GM20431 (cell line): Measurements from ENCODE around the gene GRIK2.

Source experiments
- in situ Hi-C: fragments of 300-500 bp; cut with MseI, MboI; formaldehyde crosslinking; loops from one replicate; pipeline ENCODE4 v1.15.0; 2020; ENCODE audit warnings: low sequenced_read_pairs; ENCODE audit not compliant: unreplicated experiment

Gene GRIK2

DNA sequence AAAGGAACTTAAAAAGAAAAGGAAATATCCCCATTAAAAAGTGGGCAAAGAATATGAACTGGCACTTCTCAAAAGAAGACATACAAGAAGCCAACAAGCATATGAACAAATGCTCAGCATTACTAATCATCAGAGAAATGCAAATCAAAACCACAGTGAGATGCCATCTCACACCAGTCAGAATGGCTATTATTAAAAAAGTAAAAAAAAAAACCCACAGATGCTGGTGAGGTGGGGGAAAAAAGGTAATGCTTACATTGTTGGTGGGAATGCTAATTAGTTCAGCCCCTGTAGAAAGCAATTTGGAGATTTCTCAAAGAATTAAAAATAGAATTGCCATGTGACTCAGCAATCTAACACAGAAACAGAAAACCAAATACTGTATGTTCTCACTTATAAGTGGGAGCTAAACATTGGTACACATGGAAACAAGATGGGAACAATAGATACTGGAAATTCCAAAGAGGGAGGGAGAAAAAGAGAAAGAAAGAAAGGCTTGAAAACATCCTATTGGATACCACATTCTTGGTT, 437.1 kb downstream of the GRIK2 start:
- in situ Hi-C loops: no loop called here

DNA sequence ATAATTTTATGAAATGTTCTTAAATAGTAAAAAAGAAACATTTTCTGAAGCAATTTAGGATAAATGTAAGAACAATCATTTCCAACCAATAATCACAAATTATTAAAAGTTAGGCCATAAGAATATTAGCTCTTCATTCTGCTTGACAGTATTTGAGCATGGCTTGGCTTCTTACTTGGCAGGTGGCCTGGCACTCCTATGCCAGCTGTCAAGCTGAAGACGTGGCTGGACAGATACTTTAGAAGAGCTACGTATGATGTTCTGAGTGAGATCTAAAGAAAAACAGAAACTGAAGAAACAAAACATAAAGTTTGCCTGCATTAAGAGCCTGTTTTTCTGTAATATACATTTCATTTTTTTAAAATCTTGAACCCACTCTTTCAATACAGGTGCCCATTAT, 438.9 kb downstream of the GRIK2 start:
- in situ Hi-C loops: no loop called here

DNA sequence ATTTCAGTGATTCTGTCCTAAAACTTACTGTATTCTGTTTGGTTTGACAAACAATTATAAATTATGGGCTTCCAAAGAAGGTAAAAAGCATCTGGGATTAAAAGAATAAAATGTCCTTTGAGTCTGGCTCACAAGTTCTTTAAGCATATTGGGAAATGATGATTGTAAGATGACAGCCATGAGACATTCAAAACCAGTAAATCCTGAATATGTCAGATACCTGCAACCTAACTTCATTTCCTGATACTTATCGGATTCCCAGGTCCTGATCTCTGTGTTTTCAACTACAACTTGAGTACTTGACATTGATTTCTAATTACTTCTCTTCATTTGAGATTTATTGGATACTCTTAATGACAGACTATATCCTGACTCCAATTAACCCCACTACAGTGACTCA, 446.6 kb downstream of the GRIK2 start:
- in situ Hi-C loops: no loop called here

DNA sequence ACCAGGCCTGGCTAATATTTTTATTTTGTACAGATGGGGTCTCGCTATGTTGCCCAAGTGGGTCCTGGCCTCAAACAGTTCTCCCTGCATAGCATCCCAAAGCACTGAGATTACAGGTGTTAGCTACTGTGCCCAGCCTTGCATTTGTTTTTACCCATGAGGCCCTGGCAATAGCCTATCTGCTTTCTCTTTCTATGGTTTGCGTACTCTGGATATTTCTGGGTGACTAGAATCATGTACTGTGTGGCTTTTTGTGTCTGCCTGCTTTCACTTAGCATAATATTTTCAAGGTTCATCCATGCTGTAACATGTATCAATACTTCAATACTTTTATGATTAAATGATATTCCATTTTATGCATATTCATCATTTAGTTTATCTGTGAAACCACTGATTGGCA, 451.7 kb downstream of the GRIK2 start:
- in situ Hi-C loops: no loop called here

DNA sequence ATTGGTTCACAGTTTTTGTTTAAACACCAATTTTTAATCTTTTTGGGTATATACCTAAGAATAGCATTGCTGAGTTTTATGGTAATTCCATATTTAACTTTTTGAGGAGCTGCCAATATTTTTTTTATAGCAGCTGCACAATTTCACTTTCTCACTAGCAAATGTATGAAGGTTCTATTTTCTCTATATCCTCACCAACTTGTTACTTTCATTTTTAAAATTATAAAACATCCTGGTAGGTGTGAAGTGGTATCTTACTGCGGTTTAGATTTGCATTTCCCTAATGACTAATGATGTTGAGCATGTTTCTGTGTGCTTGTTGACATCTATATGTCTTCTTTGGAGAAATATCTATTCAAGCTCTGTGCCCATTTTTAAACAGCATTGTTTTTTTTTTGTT, 452.1 kb downstream of the GRIK2 start:
- in situ Hi-C loops: no loop called here

DNA sequence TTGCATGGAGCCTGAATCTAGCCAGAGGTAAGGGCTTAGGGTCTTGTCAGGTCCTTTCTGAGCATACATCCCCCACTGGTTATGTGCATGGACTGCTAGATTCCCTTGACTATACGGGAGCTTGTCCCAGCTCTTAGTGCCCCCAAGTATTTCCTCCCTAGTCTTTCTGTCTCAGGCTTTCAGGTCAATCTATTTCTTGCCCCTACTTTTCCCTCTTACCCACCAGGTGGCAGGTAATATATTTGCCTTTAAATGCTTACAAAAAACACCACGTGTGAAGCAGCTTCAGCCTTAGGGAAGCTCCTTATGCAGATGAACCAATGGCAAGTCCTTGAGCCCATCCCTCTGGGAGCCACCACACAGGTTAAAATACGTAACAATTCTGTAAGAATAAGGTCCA, 454.2 kb downstream of the GRIK2 start:
- in situ Hi-C loops: no loop called here

DNA sequence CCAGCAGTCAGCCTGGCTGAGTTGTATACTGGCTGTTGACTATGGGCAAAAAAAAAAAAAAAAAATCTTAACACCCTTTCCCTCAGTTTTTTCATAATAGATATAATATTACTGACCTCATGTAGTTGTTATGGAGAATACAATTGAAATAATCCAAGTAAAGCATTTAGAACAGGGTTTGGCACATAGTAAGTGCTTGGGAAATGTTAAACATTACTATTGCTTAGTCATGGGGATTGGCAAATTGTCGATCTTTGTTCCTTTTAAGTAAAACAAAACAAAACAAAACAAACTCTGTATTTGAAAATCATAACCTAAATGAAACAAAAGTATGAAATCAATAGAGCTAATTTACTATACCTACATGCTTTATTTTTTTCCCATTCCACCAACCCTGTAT, 458.4 kb downstream of the GRIK2 start:
- in situ Hi-C loops: no loop called here

DNA sequence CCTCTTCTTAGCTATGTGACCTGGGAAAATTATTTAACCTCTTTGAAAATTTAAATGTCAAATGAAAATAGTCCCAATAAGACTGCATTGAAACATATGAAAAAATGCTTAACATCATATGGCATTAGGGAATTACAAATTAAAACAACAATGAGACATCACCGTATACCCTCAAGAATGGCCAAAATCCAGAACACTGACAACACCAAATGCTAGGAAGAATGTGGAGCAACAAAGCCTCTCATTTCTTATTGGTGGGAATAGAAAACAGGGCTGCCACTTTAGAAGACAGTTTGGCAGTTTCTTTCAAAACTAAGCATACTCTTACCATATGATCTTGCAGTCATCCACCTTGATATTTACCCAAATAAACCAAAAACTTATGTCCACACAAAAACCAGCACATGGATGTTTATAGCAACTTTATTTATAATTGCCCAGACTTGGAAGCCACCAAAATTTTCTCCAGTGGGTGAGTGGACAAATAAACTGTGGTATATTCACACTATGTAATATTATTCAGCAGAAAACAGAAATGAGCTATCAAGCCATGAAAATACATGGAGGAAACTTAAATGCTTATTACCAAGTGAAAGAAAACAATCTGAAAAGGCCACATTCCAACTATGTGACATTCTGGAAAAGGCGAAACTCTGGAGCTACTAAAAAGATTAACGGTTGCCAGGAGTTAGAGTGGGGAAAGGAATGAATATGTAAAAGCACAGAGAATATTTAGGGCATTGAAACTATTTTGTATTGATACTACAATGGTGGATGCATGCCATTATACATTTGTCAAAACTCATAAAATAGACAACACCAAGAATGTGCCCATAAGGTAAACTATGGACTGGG, 459.9 kb downstream of the GRIK2 start:
- in situ Hi-C loops: no loop called here

DNA sequence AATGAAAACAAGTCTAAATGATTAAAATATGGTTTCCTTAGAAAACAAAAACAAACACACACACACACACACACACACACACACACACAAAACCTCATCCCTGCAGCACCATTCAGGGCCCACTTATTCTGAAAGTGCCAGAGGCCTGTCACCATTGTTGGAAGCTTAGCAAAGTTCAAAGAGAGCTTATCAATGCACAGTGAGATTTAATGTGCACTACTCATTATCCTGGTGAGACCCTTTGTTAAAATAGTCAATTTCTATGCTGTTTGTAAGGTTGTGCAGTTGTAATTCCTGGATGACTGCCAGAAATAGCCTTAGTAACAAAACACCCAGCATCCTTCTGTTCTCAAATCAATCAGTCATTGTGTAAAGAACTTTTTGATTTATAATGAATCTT, 482.9 kb downstream of the GRIK2 start:
- in situ Hi-C loops: no loop called here

DNA sequence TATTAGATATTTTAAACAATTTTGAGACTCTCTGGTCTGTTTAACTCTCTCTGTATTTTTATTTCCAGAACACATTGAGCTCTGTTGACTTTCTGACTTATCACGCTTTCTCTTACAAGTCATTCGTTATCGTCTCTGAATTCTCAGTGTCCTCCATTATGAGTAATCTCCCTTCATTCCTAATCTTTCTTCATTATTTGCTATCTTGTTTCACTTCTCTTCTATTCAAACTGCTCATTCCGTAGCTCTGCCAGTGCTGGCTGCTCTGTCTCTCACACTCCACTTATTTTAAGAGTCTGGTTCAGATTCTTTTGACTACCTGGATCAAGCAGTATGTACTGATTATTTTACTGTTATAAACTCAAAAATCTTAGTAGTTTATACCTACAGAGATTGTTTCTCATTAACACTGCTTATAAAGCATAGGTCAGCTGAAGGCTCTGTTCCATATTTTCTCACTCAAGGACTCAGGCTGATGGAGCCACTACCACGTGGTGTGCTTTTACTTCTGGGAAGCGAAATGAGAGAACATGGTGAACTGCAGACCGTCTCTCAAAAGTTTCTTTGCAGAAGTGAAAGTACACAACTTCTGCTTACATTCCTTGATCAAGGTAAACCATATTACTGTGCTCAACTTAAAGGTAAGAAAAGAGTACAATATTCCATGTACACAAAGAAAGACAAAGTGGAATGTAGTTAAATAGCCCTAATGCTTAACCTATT, 485.2 kb downstream of the GRIK2 start:
- in situ Hi-C loops: no loop called here

DNA sequence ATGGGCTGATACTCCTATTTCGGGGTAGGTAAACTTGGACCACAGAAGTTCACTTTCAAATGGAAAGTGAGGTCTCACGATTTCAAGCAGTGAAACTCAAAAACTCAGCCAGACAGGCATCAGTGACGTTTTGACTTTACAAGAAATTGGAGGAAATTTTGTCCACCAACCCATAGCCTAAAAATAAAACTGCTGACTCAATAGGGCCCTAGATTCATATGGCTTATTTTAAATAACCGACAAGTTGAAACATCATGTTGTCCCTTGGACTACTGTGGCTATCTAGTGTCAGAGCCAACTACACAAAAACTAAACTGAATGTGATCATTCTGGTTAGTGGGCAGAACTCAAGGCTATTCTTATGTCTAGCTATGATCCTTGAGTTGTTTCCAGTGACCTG, 486.3 kb downstream of the GRIK2 start:
- in situ Hi-C loops: no loop called here

DNA sequence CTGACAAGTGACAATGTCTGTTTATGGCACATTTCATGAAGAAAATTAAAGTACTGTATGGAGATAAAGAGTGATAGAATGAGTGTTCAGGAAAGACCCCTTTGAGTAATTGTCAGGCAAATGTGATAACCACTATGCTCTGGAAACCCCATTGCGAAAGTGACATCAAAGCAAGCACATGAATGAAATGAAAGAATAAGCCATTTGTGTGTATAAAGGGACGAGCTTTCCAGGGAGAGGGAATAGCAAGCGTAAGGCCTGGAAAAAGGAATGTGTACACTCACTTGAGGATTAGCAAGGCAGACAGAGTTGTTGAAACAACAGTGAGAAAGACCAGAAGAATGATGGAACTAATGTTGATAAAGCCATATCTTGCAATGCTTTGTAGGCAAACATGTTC, 490.0 kb downstream of the GRIK2 start:
- in situ Hi-C loops: no loop called here

DNA sequence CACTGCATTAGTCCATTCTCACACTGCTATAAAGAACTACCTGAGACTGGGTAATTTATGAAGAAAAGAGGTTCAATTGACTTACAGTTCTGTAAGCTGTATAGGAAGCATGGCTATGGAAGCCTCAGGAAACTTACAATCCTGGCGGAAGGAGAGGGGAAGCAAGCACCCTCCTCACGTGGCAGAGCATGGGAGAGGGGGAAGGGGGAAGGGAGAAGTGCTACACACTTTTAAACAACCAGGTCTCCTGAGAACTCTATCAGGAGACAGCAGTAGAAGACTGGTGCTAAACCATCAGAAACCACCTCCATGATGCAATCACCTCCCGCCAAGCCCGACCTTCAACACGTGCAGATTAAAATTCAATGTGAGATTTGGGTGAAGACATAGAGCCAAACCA, 494.0 kb downstream of the GRIK2 start:
- in situ Hi-C loops: no loop called here

DNA sequence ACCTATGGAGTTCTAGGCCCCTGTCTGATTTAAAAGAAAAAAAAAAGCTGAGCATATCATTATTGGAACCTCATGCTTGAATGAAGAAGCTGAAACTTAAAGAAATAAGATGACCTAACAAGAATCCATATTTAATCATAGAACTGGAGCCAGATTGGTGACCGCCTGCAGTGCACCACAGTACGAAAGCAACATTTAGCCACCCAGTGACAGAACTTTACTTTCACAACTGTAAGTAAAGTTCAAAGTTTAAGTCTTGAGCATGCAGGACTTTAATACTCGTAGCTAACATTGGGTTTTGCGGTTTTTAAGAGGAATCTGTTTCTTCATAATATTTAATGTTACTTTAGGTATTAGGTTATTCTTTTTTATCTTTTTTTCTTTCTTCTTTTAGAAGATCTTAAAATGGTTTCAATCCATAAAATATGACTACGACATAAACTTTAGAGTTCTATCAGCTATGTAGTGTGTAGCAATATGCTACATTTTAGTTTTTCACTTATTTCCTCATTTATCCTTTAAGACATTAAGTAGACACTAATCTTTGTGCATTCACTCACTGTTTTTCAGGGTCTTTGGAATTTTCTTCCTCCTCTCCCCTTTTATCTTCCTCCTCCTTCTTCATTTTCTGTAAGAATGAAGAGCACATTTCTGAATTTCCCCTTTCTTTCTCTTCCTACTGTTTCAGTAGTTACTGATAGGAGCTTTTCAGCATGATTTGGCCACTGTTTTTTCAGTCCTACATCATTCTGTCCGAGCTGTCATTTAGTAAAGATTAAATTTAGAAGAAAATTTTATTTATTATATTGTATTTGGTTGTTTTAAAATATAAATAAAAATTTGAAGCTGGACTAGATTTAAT, 514.1 kb downstream of the GRIK2 start:
- in situ Hi-C loops: no loop called here

DNA sequence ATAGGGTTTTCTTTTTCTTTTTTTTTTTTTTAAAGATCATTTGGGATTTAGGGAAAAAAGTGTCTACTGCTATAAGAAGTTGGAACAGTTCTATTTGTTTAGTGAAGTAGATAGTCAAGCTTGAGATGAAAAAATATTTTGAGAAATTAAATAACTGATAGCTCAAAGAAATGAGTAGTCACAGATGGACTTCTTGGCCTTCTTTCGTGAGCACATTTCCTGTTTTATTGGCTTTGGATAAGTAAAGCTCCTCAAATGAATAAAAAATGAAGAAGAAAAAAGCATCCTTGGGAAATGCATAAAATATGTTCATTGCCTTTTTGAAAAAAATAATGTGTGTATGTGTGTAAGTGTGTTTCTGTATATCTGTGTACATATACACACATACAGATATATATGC, 515.9 kb downstream of the GRIK2 start:
- in situ Hi-C loops: no loop called here

DNA sequence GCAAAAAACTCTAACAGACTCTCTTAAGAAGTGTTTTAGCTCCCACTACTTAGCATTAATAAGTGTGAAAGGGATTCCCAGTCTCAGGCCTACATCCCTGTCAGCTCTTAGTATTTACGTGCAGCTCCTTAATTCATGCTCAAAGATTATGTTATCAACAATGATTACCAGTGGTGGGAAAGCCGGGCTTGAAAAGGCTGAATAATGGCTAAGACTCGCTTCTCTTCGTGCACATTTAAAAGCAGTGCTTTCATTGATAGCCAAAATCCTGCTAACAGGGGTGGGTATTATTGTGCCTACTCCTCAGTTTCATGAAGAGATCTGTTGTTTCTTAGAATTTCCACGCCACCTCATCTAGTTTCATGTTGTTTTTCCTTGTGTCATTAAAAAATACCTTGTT, 518.8 kb downstream of the GRIK2 start:
- in situ Hi-C loops: no loop called here

DNA sequence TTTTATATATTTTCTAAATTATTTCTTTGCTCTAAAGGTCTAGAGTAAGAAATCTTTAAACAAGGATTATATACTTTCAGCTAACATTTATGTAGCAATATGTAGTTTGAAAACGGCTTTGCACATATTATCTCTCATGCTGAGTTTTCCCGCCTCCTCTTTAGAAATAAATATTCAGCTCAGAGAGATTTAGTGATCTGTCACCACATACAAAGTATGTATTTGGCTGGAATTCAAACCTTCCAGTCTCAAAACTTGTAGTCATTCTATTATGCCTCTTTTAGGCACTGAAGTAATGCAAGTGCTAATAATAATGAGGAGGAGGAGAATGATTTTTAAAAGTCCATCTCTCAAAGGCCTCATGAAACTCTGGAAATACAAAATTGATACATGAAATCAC, 525.0 kb downstream of the GRIK2 start:
- in situ Hi-C loops: no loop called here

DNA sequence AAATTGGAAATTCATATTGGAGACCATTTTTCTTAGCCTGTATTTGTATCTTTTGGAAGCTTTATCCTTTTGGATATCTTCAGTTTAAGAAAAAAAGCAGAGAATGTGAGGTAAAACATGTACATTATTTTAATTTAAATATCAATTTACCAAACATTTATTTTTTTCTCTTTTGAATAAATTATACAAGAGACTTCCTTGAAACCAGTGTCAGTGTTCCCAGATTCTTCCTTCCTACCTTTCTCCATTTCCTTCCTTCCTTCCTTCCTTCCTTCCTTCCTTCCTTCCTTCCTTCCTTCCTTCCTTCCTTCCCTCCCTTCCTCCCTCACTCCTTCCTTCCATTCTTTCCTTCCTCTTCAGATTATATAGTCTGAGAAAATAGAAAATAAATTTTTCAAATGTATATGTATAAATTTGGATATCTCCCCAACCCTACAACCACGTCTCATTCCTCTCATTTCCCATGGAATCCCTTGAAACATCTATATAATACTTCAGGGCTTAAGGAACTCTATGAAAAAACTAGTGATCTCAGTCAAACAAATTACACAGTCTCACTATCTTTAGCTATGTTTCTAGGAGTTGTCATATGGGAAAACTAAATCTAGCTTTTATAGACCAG, 528.4 kb downstream of the GRIK2 start:
- in situ Hi-C loops: no loop called here

DNA sequence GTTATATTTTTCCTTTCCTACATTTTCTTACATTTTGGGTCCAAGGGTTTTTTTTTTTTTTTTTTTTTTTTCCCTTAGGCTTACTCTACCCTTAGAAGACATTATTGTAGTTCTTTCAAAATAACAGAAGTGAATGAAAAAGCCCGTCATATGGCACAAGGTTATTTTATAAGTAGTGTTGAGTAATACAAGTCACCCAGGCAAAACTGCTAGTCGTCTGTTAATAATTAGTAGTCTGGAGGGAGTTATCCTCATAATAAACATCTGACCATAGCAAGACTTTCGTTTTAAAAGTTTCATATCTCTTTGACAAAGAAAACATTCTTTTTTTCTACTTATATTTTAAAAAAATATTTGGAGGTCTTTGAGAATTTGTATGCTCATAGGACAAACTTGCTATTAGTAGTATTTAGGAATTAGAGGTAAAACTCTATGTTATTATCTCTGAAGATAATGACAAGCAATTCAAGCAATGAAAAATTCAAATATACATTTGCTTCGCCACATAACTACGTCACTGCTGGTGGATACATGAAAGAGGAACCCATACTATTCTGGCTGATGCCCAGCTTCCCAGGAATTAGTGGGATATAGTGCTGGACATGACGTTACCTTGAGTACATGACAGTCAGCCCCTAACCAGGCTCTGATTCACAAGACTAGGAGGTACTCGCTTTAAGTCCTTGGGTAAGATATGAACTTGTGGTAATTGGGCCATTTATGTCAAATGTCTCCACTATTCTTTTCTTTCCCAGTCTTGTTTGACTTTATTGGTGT, 532.8 kb downstream of the GRIK2 start:
- in situ Hi-C loops: no loop called here
